Measurements from ENCODE around the gene DCXR. TPM values are rescaled to one million over a fixed set of nuclear protein-coding genes. Genes with fewer than 3 reads are reported as not detected.

DCXR gene
- total and polyA plus RNA-seq, 2 of the 13 experiments (the other 11 are each of a cell fraction or from before 2014, with no cell fraction given), result 287 to 311 TPM

- peak; percentile 97 for TF ChIP-seq ZNF296 (CRISPR knock-in tag; conservative IDR thresholded peaks at IDR 0.05)
- TF ChIP-seq FOXJ3 (CRISPR knock-in tag; IDR thresholded peaks at IDR 0.05; ENCODE audit: borderline replicate concordance), result peak; percentile 89
- TF ChIP-seq GATA4 (IDR thresholded peaks at IDR 0.05; ENCODE audit: borderline replicate concordance, low read depth), result no peak
- TF ChIP-seq KDM4B (CRISPR knock-in tag; IDR thresholded peaks at IDR 0.05), result peak; percentile 83; the same call in 1 of the 2 replicates
- peak; percentile 96 for TF ChIP-seq DR1 (CRISPR knock-in tag; IDR thresholded peaks at IDR 0.05)
- TF ChIP-seq PHF5A (CRISPR knock-in tag; IDR thresholded peaks at IDR 0.05; ENCODE audit: low read depth, unreplicated experiment), result peak; percentile 53
- TF ChIP-seq ZNF644 (CRISPR knock-in tag; IDR thresholded peaks at IDR 0.05; ENCODE audit: low read depth), result 0 out of 2 replicates have a peak, but pooled peaks have one; percentile 12
- peak; percentile 95; the same call in 1 of the 2 replicates for TF ChIP-seq NAIF1 (CRISPR knock-in tag; IDR thresholded peaks at IDR 0.05; ENCODE audit: borderline replicate concordance)
- peak; percentile 82 for TF ChIP-seq ARID2 (CRISPR knock-in tag; IDR thresholded peaks at IDR 0.05; ENCODE audit: borderline replicate concordance)
- TF ChIP-seq, protein P1, sequence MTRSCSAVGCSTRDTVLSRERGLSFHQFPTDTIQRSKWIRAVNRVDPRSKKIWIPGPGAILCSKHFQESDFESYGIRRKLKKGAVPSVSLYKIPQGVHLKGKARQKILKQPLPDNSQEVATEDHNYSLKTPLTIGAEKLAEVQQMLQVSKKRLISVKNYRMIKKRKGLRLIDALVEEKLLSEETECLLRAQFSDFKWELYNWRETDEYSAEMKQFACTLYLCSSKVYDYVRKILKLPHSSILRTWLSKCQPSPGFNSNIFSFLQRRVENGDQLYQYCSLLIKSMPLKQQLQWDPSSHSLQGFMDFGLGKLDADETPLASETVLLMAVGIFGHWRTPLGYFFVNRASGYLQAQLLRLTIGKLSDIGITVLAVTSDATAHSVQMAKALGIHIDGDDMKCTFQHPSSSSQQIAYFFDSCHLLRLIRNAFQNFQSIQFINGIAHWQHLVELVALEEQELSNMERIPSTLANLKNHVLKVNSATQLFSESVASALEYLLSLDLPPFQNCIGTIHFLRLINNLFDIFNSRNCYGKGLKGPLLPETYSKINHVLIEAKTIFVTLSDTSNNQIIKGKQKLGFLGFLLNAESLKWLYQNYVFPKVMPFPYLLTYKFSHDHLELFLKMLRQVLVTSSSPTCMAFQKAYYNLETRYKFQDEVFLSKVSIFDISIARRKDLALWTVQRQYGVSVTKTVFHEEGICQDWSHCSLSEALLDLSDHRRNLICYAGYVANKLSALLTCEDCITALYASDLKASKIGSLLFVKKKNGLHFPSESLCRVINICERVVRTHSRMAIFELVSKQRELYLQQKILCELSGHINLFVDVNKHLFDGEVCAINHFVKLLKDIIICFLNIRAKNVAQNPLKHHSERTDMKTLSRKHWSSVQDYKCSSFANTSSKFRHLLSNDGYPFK (CRISPR knock-in tag; IDR thresholded peaks at IDR 0.05; ENCODE audit: borderline replicate concordance), result peak; percentile 18
- peak; percentile 72 for TF ChIP-seq ARNTL (CRISPR knock-in tag; IDR thresholded peaks at IDR 0.05)
- no peak for TF ChIP-seq ZBTB42 (CRISPR knock-in tag; IDR thresholded peaks at IDR 0.05)
- no peak; the same call in 1 of the 2 replicates for TF ChIP-seq ISL2 (CRISPR knock-in tag; IDR thresholded peaks at IDR 0.05)
- peak; percentile 32; the same call in 1 of the 2 replicates for TF ChIP-seq NR2C2 (CRISPR knock-in tag; IDR thresholded peaks at IDR 0.05; ENCODE audit: borderline replicate concordance)
- peak; percentile 96 for TF ChIP-seq JARID2 (CRISPR knock-in tag; IDR thresholded peaks at IDR 0.05; ENCODE audit: insufficient replicate concordance)
- peak; percentile 72; the same call in 1 of the 2 replicates for TF ChIP-seq KDM5A (IDR thresholded peaks at IDR 0.05; ENCODE audit: borderline replicate concordance, low read length)
- no peak; the same call in 1 of the 2 replicates for TF ChIP-seq ZNF605 (CRISPR knock-in tag; IDR thresholded peaks at IDR 0.05)
- TF ChIP-seq SOX5 (CRISPR knock-in tag; IDR thresholded peaks at IDR 0.05; ENCODE audit: borderline replicate concordance), result peak; percentile 71
- 0 out of 2 replicates have a peak, but pooled peaks have one; percentile 48 for TF ChIP-seq ZNF629 (CRISPR knock-in tag; conservative IDR thresholded peaks at IDR 0.05)
- TF ChIP-seq ZNF136 (CRISPR knock-in tag; IDR thresholded peaks at IDR 0.05; ENCODE audit: low read depth), result 0 out of 2 replicates have a peak, but pooled peaks have one; percentile 75
- no peak for TF ChIP-seq ZNF362 (CRISPR knock-in tag; IDR thresholded peaks at IDR 0.05; ENCODE audit: borderline replicate concordance)
- TF ChIP-seq ZNF713 (CRISPR knock-in tag; IDR thresholded peaks at IDR 0.05), result peak; percentile 89; the same call in 1 of the 2 replicates
- TF ChIP-seq ASH2L (IDR thresholded peaks at IDR 0.05; ENCODE audit: insufficient read length, low read depth, low read length), result peak; percentile 74
These were observed 45.7 kb downstream of the DCXR start (continued) for GRCh38 chr17:81991684-81992305.
